HG03342 (cell line): Measurements from ENCODE around the gene AMPD2.

Experiments
- ATAC-seq: cut with Tn5 transposase; IDR thresholded peaks from one replicate; pipeline ENCODE4 v1.9.1; 2021; ENCODE audit warnings: mild to moderate bottlenecking, moderate library complexity; ENCODE audit not compliant: unreplicated experiment

Gene AMPD2

DNA sequence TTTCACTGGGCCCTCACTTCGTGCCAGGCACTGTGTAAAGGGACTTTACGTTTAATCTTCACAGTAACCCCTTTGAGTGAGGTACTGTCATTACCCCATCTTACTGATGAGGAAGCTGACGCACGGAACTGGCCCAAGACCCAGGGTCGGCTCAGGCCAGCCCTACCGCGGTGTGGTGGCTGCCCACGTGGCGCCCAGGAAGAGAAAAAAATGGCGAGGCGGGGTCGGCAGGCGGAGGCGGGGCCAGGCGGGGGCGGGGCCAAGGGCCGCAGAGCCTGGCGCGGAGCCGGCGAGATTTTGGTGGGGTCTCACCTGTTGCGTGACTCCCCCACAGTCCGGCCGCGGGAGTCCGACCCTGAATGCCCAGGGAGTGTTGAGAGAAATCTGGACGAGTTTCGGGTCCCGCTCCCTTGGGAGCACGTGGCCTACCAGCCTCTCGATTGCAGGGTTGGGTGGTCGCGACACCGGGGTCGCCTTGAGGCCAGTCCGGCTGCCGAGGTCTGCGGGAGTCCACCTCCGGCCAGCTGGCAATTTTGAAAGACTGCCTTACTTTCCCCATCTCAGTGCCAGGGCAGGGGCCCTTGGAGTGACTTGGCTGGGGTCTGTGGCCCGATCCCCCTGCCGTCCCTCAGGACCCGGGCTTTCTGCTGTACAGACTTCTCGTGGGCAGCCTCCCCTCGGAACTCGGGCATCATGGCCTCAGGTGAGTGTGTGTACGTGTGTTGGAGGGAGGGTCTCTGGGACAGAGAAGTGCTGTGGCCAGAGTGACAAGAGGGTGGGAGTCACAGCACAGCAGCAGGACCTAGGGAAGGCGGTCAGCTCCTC lies at the start of gene AMPD2, which contains the start of gene GNAT2:
Gene AMPD2, plus strand, starts transcription at position 262 of the 825 bp plus-strand sequence. CDS start 1,339 bp downstream, outside the sequence.
Gene GNAT2, minus strand, starts transcription at position 41 of the 825 bp plus-strand sequence. CDS start 6,746 bp downstream, outside the sequence.
- peak; percentile 52 for ATAC-seq

DNA sequence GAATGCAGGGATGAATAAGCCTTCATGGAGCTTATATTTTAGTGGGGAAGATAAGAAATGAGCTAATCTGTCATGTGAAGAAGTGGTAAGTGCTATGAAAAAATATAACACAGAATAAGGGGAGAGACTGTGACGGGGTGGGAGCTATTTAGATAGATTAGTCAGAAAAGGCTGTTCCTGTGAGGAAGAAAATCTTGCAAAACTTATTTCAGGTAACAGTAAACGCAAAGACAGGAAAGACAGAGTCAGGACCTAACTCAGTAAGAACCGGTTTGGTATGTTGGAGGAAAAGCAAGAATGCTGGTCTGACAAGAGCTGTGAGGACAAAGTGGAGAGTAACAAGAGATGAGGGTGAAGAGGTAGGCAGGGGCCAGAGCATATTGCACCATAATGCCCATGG lies 49.2 kb upstream of the AMPD2 start:
- no peak for ATAC-seq

DNA sequence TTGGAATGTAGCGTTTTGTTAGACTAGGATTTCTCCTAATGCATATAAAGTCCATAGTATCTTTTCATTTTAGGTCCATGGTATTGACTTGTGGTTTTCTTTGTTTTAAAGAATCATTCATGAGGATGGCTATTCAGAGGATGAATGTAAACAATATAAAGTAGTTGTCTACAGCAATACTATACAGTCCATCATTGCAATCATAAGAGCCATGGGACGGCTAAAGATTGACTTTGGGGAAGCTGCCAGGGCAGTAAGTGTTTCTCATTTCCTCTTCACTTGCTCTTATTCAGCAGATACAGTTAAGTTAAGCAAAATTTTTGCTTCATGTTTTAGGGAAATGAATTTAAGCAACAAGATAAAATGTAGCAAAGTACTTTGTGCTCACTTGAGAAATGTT lies 45.9 kb upstream of the AMPD2 start:
- ATAC-seq, result no peak

DNA sequence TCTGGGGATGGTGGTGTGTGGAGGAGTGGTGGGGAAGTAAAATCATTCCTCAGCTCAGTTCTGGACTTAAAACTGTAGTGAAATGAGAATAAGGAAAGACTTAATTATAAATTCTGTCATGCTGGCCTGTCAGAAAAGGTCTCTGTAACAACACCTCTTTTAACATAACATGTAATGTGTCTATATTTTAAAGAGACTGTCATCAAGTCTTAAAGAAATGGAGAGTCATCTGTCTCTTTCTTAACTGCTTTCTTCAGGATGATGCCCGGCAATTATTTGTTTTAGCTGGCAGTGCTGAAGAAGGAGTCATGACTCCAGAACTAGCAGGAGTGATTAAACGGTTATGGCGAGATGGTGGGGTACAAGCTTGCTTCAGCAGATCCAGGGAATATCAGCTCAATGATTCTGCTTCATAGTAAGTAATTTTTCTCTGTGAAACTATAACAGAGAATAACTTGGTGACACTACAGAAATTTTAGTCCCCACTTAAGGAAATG lies 40.6 kb upstream of the AMPD2 start:
- no peak for ATAC-seq

DNA sequence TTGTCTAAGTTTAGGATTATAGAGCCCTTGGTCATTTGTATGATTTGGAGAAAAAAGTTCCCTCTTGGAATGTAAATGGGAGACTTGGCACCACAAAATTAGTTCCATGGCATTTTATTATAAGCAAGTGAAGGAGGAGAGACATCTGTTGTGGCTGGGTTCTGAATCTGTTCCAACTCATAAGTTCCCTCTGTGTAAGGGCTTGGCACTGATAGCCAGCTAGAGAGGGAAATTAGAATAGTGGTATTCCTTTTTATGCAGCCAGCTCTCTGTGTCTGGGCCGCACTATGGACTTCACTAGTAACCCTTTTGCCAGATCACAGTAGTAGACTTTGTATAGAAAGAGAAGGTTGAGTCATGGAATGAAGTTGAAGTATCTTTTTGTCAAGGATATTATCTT lies 40.1 kb upstream of the AMPD2 start:
- no peak for ATAC-seq

DNA sequence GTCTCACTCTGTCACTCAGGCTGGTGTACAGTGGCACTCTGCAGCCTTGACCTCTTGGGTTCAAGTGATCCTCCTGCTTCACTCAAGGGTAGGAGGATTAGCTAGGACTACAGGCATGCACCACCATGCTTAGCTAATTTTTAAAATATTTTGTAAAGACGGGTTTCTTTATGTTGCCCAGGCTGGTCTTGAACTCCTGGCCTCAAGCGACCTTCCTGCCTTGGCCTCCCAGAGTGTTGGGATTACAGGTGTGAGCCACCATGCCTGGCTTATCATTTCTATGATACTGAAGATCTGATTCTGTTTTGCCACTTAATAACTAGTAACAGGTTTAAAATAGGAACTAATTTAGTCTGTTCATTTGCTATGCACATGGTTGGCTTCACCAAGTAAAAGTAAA lies 37.6 kb upstream of the AMPD2 start:
- ATAC-seq, result no peak

DNA sequence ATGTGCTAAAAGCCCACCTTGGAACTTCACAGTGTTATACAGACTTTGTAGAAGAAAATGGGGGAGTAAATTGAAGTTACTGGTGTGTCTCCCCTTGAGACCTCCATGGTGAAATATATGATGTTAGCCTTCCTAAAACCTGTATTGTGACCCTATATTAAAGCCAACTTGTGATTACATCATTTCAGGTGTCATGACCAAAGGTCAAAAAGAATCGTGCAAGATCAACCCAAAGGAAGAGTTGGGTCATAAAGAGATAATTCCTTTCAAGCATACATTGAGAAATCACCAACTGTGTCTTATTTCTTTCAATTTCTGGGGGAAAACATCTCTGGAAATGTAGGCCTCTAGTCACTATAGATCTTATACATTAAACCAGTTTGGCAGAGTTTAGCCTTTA lies 34.9 kb upstream of the AMPD2 start:
- ATAC-seq, result no peak

DNA sequence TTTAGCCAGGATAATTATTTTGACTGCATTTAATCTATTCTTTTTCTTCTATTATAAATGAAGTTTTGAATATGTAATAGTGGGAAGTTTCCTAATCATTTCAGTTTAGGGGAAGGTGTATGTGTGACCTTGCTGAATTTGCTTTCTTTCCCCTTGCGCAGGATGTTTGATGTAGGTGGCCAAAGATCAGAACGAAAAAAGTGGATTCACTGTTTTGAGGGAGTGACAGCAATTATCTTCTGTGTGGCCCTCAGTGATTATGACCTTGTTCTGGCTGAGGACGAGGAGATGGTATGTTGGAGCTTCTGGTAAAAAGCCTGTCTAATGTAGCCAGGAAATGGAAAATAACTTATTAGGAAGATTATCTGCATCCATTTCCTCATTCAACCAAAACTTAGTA lies 33.6 kb upstream of the AMPD2 start:
- ATAC-seq, result no peak

DNA sequence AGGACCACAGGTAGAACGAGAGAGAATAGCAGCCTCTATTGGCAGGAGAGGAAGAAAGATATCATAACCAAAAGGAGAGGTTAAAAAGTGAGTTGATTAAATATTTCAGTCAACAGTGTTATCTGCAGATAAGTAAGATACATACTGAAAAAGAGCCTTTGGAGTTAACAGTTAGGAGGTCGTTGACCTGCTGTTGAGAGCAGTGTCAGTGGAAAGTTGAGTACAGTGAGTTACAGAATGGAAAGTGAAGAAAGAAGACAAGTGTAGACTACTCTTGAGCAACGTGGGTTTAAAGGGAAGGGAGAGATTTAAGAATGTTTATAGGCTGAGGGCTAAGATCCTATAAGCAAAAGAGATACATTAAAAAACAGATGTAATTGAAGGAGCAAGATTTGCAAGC lies 30.5 kb upstream of the AMPD2 start:
- ATAC-seq, result no peak

DNA sequence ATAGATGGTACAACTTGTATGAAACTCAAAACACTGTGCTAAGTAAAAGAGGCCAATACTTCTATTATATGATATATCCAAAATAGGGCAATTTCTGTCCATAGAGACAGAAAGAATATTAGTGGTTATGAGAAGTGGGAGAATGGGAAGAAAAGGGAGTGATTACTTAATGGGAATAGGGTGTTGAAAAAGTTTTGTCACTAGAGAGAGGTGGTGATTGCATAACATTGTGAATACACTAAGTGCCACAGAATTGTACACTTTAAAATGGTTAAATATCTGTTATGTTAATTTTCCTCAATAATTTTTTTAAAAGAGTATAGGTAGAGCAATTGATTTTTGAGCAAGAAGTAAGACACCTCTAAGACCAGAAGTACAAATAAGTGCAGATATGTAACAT lies 30.0 kb upstream of the AMPD2 start:
- ATAC-seq, result no peak

DNA sequence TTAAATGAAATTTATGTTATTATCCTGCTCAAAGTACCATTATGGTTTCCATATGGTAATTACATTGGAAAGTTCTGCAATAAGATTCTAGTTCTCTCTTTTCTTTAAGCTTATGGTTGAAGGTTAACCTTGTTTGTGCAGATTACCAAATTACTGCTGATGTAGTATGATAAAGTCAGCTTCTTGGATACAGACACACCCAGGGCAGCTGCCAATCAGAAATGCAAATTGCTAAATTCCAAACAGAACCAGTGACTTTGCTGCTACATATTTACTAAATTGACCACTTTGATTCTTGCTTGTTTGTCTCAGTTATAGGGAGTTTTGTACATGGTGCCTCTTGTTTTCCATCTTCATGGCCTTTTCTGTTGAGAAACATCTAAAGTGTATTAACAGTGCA lies 26.7 kb upstream of the AMPD2 start:
- ATAC-seq, result no peak

DNA sequence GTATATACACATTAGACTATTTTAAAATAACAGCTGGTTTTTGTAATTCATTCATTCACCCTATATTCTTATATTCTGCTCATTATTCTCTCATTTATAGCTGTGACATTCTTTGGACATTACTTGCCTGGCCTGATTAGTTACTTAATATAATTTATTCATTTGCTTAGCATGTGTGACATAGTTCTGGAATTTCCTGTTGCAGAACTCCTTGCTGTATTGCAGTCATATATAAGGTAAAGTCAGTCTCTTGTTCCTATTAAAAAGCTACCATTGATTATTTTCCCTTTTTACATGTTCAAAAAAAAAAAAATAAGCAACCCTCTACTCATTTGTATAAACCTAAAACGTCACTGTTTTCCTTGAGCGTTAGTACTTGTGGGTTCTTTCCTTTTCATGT lies 24.1 kb upstream of the AMPD2 start:
- ATAC-seq, result no peak

DNA sequence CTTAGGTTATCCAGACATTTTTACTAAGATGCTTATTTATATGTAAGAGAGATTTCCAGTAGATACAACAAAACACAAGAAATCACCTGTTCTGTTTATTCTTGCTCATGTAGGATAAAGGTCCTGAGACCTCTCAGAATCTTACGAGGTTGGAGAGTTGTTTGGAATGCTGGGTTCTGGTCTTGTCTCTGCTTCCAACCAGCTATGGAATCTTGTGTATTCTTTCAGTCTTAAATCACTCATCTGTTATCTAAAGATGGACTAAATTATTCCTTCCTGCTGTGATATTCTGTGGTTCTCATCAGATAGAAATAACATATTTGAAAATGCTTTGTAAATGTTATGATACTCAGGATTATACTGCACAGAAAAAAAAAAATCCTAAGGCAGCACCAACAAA lies 21.5 kb upstream of the AMPD2 start:
- no peak for ATAC-seq

DNA sequence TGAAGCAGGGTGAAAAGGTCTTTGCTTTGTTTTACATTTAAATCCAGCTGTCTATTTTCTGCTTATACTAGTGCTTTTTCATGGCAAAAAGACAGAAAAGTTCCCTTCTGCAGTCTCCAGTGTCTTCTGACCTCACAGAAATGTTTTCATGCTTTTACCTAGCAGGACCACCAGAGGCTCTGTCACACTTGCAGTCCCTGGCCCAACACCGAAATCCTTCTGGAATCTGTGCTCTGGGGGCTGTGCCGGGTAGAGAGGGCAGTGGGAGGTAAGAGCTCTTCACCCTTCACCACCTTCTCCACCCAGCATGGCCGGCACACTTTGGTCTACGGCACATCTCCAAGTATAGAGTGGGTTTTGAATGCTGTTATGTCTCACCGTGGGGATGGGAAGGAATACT lies 21.0 kb upstream of the AMPD2 start:
- no peak for ATAC-seq

DNA sequence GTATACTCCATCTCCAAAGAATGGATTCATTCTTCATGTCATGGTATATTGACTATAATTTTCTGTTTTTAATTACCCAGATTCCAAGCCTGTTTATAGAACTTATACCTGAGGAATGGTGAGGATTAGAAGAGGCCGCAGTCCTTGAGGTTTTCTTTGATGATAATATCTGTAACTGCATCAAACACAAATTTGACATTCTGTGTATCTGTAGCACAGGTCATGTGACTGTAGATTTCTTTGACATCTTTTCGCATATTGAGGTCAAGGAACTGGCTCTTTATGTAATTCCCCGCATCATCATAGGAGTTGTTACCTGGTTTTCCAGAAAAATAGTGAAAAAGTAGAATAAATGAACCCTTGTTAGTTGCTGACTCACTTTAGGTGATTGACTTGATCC lies 16.4 kb upstream of the AMPD2 start:
- ATAC-seq, result no peak

DNA sequence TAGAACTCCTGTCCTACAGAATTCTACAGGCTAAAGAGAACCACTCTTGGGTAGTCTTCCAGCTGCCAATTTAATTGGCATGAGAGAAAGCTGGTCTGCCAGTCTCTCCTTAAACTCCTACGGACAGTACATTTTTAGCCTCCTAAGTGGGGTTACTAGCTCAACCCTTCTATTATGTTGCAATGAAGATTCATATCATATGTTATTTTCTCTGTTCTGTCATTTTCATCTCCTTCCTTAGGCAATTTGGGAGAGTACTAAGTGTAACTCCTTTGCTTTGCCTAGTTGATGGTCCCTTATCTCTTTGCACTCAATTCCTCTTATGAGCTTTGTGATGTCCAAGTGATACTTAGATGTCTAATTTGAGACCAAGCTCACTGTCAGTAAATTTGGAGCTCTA lies 14.3 kb upstream of the AMPD2 start:
- ATAC-seq, result no peak

DNA sequence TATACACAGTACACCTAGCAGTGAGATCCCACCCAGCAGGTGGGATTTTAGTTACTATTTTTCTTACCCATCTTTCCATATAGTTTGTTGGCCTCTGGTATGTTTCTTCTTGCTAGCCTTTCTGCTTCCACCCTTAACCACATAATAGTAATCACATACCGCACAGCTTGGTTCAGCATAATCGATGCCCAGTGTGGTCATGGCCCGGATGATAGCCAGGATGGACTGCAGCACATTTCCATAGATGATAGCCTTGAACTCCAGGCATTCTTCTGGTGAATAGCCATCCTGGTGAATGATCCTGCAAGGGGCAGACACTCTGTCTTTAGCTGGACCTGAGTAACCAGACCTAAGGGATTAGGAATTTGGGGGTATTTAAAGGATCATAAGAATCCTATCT lies 9.8 kb upstream of the AMPD2 start:
- no peak for ATAC-seq

DNA sequence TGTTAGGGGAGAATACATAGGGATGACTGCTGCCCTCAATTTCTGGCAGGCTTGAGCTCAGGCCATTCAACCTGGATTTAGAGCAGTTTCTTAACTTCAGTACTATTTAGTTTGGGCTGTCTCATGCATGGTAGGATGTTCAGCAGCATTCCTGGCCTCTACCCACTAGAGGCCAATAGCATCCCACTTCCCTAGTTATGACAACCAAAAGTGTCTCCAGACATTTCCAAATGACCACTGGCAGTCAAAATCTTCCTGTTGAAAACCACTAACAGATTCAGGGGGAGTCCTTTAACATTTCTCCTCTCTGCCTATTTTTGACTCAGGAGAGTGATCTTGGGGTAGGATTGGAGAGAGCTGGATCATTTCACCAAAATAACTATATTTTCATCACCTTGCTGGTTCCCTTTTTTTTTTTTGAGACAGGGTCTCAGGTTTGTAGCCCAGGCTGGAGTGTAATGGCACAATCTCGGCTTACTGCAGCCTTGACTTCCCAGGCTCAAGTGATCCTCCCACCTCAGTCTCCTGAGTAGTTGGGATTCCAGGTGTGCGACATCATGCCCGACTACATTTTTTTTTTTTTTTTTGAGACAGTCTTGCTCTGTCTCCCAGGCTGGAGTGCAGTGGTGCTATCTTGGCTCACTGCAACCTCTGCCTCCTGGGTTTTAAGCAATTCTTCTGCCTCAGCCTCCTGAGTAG lies 8.9 kb upstream of the AMPD2 start:
- no peak for ATAC-seq

DNA sequence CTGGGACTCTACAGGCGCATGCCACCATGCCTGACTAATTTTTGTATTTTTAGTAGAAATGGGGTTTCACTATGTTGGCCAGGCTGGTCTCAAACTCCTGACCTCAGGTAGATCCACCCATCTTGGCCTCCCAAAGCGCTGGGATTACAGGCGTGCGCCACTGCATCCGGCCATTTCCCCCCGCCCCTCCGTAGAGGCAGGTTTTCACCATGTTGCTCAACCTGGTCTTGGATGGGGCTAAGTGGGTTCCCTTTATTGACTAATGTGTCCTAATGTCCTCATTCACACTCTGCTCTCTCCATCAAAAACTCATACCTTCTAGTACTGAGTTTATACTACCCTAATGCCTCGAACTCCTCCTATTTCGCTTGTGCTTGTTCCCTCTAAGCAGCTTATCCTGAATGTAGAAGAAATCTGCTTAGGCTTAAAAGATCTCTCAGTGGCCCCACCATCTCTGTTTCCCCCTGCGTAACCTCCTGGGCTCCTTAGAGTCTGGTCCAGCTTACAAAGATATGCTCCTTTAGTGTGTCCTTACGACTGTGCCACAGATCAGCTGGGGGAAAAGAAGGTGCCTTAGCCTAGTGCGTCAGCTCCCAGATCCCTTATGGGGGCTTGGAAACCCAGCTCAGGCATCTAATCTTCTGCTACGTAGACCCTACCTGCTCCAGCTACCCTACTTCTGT lies 8.2 kb upstream of the AMPD2 start:
- no peak for ATAC-seq

DNA sequence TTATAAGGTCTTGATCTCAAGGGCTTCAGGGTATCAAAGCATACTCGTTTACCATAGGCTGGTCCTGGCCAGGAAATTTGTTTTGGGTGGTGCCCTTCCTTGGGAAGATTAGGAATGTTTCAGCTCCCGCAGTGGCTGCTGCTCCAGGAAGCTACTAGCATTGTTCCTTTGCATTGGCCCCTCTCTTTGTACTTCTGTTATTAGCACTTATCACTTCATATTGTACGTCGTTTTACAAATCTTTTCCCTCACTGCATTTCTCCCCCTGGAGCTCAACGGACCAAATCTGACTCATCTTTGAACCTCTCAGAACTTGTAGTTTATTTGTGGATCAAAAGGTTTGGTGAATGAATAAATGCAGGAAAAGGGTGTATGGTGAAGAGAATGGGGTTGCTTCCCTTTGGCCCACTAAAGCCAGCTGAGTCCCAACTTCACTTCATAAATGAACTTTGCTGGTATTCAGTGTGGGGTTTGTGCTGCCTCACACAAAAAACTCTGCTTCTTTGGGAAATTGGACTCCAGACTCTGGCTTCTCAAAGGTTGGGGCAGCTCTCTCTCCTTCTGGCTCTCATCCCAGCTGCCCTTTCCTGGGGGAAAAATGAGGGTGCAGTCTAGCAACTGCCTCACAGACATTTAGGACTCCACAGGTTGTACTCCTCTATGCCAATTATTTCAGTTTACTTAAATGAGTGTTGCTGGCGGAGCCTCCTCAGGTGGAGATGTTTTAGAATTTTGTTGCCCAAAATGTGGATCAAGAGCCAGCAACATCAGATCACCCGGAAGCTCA lies 6.1 kb upstream of the AMPD2 start:
- no peak for ATAC-seq

DNA sequence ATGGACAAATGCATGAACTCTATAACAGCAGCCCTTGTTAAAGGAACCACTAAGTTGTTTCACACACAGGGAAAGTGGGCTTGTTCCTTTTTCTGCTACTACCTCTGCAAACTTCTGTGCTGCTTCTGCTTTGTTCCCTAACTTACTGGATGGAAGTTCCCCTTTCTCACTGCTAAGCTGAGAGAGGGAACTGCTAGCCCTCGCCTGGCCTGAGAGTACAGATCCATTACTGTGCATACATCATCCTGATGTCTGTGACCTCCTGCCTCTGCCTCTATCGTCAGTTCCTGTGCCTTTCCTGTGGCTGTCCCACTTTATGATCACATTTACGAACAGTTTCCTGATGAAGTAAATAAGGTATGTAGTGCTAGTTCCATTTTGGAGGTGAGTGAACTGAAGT lies 3.8 kb upstream of the AMPD2 start:
- ATAC-seq, result no peak
